Muscle of leg (tissue), 16 donors: ENCODE measurements around the gene SLC9A1. TPM values are rescaled to one million over a fixed set of nuclear protein-coding genes. Genes with fewer than 3 reads are reported as not detected.
"Not testable (repeated sequence)": the region's sequence is repeated elsewhere in the genome, so short reads cannot be mapped to it uniquely, and the experiment has no call there.

Experiments used
- DNase-seq: peaks from one replicate; pipeline ENCODE4 v3.0.0; 2013
- H3K27ac ChIP-seq: one replicate; pipeline ENCODE4 v1.5.1; 2013; ENCODE audit warnings: mild to moderate bottlenecking, low read length, control low read depth
- H3K27me3 ChIP-seq: one replicate; pipeline ENCODE4 v1.6.1; 2013; ENCODE audit warnings: low read length; ENCODE audit not compliant: control insufficient read depth, insufficient read depth
- H3K36me3 ChIP-seq: one replicate; pipeline ENCODE4 v1.6.1; 2013; ENCODE audit warnings: low read length; ENCODE audit not compliant: control insufficient read depth, insufficient read depth
- H3K4me1 ChIP-seq: one replicate; pipeline ENCODE4 v1.6.1; 2013; ENCODE audit warnings: low read length; ENCODE audit not compliant: control insufficient read depth, insufficient read depth
- H3K4me3 ChIP-seq: one replicate; pipeline ENCODE4 v1.5.1; 2013; ENCODE audit warnings: low read length, control low read depth
- H3K9me3 ChIP-seq: replicated peaks from 2 replicates; pipeline ENCODE4 v1.6.1; 2013; ENCODE audit warnings: low read depth, low read length; ENCODE audit not compliant: control insufficient read depth
- WGBS: methylation state at CpG from one replicate; pipeline ENCODE4 v1.1.5; 2013; ENCODE audit warnings: missing lambda C conversion rate; ENCODE audit not compliant: insufficient coverage; 5-methylcytosine and 5-hydroxymethylcytosine counted together
- long read RNA-seq, 11 donors: transcript quantifications; one replicate each; lab custom pipeline, GENCODE V29; 2026
- polyA plus RNA-seq, 8 donors: library from polyadenylated mRNA; unstranded; fragments of 120-200 nt; gene quantifications; one replicate each; pipeline versions ENCODE4 v1.2.1 to v1.2.3, GENCODE V29; 2013; ENCODE audit warnings: inconsistent platforms in 1 of 8, low replicate concordance in 1 of 8; ENCODE audit not compliant: insufficient read length in 8 of 8, insufficient read depth in 1 of 8
- total RNA-seq: library from RNA; stranded (reverse); fragments of 120-200 nt; gene quantifications from one replicate; pipeline ENCODE4 v1.2.4, GENCODE V29; 2013

Gene SLC9A1
- total RNA-seq (3.1 TPM), polyA plus RNA-seq (10 to 100 TPM; 10.5 to 21.1 (median 16.4) TPM)
- long read RNA-seq, donor 1, full-length matches to known transcripts, result 1 of 1 reads
- long read RNA-seq, donor 1, partial matches to known transcripts, result 0 of 1 reads
- long read RNA-seq, donor 1, other reads (novel, unspliced or antisense), result 0 of 1 reads
- long read RNA-seq, donor 2, result 0 reads
- long read RNA-seq, donor 3, full-length matches to known transcripts, result 2 of 2 reads
- long read RNA-seq, donor 3, partial matches to known transcripts, result 0 of 2 reads
- long read RNA-seq, donor 3, other reads (novel, unspliced or antisense), result 0 of 2 reads
- long read RNA-seq, donor 4, full-length matches to known transcripts, result 1 of 1 reads
- long read RNA-seq, donor 4, partial matches to known transcripts, result 0 of 1 reads
- long read RNA-seq, donor 4, other reads (novel, unspliced or antisense), result 0 of 1 reads
- long read RNA-seq, donor 5, full-length matches to known transcripts, result 1 of 1 reads
- long read RNA-seq, donor 5, partial matches to known transcripts, result 0 of 1 reads
- long read RNA-seq, donor 5, other reads (novel, unspliced or antisense), result 0 of 1 reads
- long read RNA-seq, donor 6, partial matches to known transcripts, result 0 of 1 reads
- long read RNA-seq, donor 6, other reads (novel, unspliced or antisense), result 0 of 1 reads
- long read RNA-seq, donor 7, full-length matches to known transcripts, result 1 of 1 reads
- long read RNA-seq, donor 7, partial matches to known transcripts, result 0 of 1 reads
- long read RNA-seq, donor 7, other reads (novel, unspliced or antisense), result 0 of 1 reads
- long read RNA-seq, donor 8, result 0 reads
- long read RNA-seq, donor 9, partial matches to known transcripts, result 0 of 1 reads
- long read RNA-seq, donor 9, other reads (novel, unspliced or antisense), result 0 of 1 reads
- long read RNA-seq, donor 10, result 0 reads
- long read RNA-seq, donor 11, full-length matches to known transcripts, result 2 of 2 reads
- long read RNA-seq, donor 11, partial matches to known transcripts, result 0 of 2 reads
- long read RNA-seq, donor 11, other reads (novel, unspliced or antisense), result 0 of 2 reads

DNA sequence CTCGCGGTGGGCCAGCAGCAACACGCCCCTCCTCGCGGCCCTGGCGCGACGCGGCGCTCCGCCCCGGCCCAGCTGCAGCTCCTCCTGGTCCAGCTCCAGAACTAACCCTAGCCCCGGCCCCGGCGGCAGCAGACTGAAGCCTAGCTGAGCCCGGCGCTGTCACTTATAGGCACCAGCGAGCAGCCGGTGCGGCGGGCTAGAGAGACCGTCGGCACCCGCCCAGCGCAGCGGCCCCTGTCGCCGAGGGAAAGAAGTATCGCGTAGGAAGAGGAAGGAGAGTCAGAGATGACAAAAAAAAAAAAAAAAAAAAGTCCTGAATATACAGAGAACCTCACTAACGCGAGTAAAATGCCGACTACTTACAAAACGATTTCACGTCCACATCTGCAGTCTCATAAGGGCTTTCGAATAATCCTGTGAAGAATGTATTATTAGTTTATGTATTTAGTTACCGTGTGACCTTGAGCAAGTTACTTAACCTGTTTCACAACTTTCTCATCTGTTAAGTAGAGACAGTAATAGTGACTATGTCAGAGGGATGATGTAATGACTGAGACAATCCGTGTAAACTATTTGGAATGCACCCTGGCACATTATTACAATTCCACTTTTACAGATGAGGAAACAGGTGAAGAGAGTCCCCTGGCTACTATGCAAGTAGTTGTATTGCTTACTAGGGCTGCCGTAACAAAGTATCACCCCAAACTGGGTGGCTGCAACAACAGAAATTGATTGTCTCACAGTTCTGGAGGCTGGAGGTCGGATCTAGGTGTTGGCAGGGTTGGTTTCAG is at the start of gene SLC9A1:
SLC9A1 (minus strand) TSS at position 135 of the 791 bp plus-strand sequence. CDS start 791 bp downstream, outside the sequence.
- peak; percentile 98 for DNase-seq
- Histone ChIP-seq H3K4me1 (peaks cover 35% of the 10 kb centered on the region), H3K4me3 (peak within 1 kb of the TSS; percentile 73), H3K27ac (peak within 1 kb of the TSS; percentile 93), H3K9me3 (no peaks in the 10 kb centered on the region), H3K36me3 (no peaks in the 10 kb centered on the region), H3K27me3 (peaks cover 2% of the 10 kb centered on the region)
- 0% methylated on average over 12 of the region's 40 CpGs for WGBS

GRCh38 chr1:27203946-27204345 is 49.0 kb upstream of the SLC9A1 start:
- Histone ChIP-seq H3K27me3 (no peaks in the 10 kb centered on the region), H3K4me3 (no peak overlapping the region), H3K27ac (no peak overlapping the region), H3K4me1 (no peaks in the 10 kb centered on the region), H3K9me3 (no peaks in the 10 kb centered on the region), H3K36me3 (no peaks in the 10 kb centered on the region)
- WGBS, result no CpG with 5 or more reads among the region's 1 CpG
- DNase-seq, result no peak

- no peak for DNase-seq
- Histone ChIP-seq H3K4me3 (no peak overlapping the region), H3K4me1 (no peaks in the 10 kb centered on the region), H3K27ac (no peak overlapping the region), H3K27me3 (no peaks in the 10 kb centered on the region), H3K9me3 (no peaks in the 10 kb centered on the region), H3K36me3 (no peaks in the 10 kb centered on the region)
- WGBS, result 93% methylated on average over 24 of the region's 24 CpGs
These were observed 46.4 kb upstream of the SLC9A1 start for GRCh38 chr1:27201295-27201694.

GRCh38 chr1:27193194-27193593 is 38.3 kb upstream of the SLC9A1 start:
- no peaks in the 10 kb centered on the region for H3K9me3 ChIP-seq
- no peak for DNase-seq
- no peak overlapping the region for H3K27ac ChIP-seq
- no peak overlapping the region for H3K4me3 ChIP-seq
- H3K36me3 ChIP-seq, result no peaks in the 10 kb centered on the region
- no CpG with 5 or more reads among the region's 1 CpG for WGBS
- H3K27me3 ChIP-seq, result no peaks in the 10 kb centered on the region
- H3K4me1 ChIP-seq, result no peaks in the 10 kb centered on the region

GRCh38 chr1:27192039-27192529 is 37.2 kb upstream of the SLC9A1 start:
- WGBS, result 73% methylated on average over 7 of the region's 8 CpGs
- Histone ChIP-seq H3K27ac (no peak overlapping the region), H3K36me3 (no peaks in the 10 kb centered on the region), H3K4me1 (no peaks in the 10 kb centered on the region), H3K9me3 (no peaks in the 10 kb centered on the region), H3K4me3 (no peak overlapping the region), H3K27me3 (no peaks in the 10 kb centered on the region)
- no peak for DNase-seq

DNA sequence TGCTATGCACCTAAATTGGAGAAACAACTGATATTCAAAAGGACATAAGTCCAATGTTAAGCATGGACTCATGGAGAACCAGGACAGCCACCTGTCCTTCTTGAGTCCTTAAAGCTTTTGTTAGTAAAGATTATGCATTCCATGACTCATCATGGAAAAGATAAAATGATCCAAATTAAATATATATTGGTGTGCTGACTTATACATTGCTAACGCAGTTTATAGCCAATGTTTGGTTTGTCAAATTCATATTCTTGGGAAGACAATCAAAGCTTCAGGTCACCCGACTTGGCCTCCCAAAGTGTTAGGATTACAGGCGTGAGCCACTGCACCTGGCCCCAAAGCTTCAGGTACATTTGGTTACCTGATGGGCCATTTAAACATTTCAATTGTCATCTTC is 29.7 kb upstream of the SLC9A1 start:
- H3K4me3 ChIP-seq, DNase-seq, H3K4me1 ChIP-seq, H3K36me3 ChIP-seq, H3K27me3 ChIP-seq, H3K9me3 ChIP-seq, H3K27ac ChIP-seq: not testable (repeated sequence)
- 81% methylated on average over 3 of the region's 3 CpGs for WGBS

GRCh38 chr1:27179979-27180378 is 25.1 kb upstream of the SLC9A1 start:
- WGBS, result no CpG with 5 or more reads among the region's 3 CpGs
- Histone ChIP-seq H3K27me3 (no peaks in the 10 kb centered on the region), H3K36me3 (no peaks in the 10 kb centered on the region), H3K4me3 (no peak overlapping the region), H3K27ac (no peak overlapping the region), H3K4me1 (no peaks in the 10 kb centered on the region), H3K9me3 (peaks cover 7% of the 10 kb centered on the region)
- no peak for DNase-seq

- DNase-seq, result no peak
- no peaks in the 10 kb centered on the region for H3K36me3 ChIP-seq
- H3K27me3 ChIP-seq, result no peaks in the 10 kb centered on the region
- H3K4me1 ChIP-seq, result no peaks in the 10 kb centered on the region
- H3K9me3 ChIP-seq, result peaks cover 7% of the 10 kb centered on the region
- H3K4me3 ChIP-seq, result no peak overlapping the region
- no peak overlapping the region for H3K27ac ChIP-seq
These were observed 24.5 kb upstream of the SLC9A1 start for GRCh38 chr1:27179379-27179778.

DNA sequence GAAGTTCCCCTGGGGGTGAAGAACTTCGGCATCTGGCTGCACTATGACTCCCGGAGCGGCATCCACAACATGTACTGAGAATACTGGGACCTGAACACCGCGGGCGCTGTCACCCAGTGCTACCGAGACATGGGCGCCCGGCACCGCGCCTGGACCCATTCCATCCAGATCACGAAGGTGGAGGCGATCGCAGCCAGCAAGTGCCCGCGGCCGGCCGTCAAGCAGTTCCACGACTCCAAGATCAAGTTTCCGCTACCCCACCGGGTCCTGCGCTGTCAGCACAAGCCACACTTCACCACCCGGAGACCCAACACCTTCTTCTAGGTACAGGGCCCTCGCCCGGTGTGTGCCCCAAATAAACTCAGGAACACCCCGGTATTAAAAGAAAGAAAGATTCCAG is 22.0 kb upstream of the SLC9A1 start:
- Histone ChIP-seq H3K27ac (no peak overlapping the region), H3K4me1 (no peaks in the 10 kb centered on the region), H3K4me3 (no peak overlapping the region), H3K27me3 (no peaks in the 10 kb centered on the region), H3K9me3 (peaks cover 4% of the 10 kb centered on the region), H3K36me3 (no peaks in the 10 kb centered on the region)
- WGBS, result 88% methylated on average over 23 of the region's 26 CpGs
- no peak for DNase-seq
